NCI-H69 (cell line): Measurements from ENCODE around the gene PARP16.

Experiments
- DNase-seq: peaks from one replicate; lab custom pipeline; 2025; lab: John Stamatoyannopoulos, UW

Gene PARP16, protein sequence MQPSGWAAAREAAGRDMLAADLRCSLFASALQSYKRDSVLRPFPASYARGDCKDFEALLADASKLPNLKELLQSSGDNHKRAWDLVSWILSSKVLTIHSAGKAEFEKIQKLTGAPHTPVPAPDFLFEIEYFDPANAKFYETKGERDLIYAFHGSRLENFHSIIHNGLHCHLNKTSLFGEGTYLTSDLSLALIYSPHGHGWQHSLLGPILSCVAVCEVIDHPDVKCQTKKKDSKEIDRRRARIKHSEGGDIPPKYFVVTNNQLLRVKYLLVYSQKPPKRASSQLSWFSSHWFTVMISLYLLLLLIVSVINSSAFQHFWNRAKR

DNA sequence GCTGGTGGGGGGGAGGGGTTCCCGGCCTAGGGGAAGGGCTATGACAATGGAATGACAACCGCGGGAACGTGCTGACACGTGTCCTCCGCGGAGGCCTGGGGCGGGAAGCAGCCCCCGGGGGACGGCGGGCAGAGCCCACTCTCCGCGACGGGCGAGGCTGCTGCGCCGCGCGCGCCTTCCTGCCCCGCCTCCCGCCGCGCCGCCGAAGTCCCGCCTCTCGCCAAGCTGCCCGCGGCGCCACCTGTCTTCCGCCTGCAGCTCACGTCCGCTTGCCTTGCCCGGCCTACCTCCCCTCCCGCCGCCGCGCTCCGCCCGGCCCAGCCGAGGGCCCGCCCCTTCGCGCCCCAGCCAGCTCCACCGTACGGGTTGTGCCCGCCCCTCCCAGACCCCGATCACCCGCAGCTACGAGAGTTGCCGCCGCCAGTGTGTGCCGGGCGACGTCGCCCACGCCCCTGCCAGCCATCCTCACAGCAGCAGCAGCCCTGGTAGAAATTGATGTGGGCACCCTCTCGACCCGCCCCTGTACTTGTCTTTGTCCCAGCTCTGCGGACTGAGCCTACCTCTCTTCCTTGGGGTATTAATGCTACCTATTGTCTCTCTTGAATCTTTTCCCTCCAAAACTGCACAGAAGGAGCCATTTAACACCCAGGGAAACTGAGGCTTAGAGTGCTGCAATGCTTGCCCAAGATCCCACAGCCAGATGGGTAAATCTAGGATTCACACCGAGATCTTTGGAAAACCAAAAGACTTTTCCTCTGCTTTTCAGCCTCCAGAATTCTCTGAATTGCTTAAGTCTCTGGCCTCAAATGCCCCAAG lies at the start of gene PARP16:
Gene PARP16 (minus strand): TSS at position 180 of the 816 bp plus-strand sequence. CDS start 457 bp downstream, outside the sequence.
- DNase-seq, result peak; percentile 98

DNA sequence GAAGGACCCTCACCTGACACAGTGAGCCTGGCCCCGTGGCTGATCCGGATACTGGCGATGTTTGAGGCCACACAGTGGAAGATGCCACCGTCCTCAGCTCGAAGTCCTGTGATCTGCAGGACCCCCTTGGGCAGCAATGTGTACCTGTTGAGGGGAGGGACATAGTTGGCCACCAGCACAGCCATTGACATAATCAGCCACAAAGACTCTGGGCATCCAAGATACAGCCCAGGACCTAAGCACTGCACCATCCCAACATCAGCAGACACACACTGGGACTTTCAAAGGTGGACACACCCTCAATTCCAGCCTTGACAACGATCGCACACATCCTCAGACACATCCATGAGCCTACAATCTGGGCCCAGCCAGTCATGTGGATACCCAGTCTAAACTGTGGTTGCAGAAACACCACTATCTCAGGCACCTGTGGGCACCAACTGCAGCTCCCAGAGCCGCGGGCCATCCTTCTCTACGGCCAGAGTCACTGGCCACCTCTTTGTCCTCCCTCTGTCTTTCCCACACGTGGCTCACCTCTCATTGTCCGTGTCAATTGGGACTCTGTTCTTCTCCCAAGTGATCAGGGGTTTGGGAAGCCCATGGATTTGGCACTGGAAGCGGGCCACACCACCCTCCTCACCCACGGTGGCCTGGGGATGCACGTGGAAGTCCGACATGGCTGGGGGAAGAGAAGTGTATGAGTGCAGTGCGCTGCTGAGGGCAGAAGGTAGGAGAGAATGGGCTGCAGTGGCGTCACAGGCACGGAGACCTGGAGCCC lies 48.8 kb upstream of the PARP16 start:
- no peak for DNase-seq

DNA sequence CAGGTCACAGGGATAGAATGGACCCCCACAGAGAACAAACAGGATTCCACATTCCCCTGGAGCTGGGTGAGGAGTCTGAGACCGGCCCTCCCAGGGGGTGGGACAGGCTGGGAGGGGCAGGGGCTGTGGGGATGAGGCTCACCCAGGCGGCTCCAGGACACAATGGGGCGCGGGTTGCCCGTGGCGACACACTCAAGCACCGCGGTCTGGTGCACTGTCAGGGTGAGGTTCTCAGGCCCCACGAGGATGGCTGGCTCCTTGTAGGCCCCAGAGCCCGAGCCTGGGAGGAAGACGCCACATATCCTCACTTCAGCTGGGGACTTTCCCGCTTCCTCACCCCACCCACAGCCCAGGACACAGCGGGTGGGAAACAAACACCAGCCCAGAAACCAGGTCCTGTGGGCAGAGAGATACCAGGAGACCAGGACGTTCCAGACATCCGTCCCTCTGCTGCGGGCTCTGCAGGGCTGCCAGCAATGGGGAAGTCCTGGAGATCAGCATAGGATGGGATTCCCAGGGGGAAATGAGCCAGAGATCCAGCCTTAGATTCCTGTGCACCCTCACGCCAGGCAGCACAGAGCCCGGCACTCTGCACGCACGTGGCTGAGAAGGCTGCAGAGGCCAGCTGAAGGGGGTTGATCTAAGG lies 48.0 kb upstream of the PARP16 start:
- peak; percentile 68 for DNase-seq

DNA sequence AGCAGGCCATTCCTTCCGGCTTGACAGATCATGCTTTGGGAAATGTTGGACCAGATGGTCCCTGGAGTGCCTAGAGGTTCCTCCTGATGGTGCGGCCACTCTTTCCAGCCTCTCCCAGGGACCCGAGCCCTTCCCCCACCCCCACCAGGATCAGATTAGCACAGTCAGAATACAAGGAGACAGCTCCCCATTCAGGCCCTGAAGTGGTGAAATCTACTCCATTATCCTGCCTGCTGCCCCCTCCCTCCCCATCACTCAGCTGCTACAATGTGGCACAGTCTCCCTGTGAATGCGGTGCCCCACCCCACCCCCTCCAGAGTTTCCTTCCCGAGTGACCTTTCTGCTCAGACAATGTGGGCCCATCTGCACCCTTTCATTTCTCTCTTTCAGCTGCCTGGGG lies 47.2 kb upstream of the PARP16 start:
- peak; percentile 64 for DNase-seq

DNA sequence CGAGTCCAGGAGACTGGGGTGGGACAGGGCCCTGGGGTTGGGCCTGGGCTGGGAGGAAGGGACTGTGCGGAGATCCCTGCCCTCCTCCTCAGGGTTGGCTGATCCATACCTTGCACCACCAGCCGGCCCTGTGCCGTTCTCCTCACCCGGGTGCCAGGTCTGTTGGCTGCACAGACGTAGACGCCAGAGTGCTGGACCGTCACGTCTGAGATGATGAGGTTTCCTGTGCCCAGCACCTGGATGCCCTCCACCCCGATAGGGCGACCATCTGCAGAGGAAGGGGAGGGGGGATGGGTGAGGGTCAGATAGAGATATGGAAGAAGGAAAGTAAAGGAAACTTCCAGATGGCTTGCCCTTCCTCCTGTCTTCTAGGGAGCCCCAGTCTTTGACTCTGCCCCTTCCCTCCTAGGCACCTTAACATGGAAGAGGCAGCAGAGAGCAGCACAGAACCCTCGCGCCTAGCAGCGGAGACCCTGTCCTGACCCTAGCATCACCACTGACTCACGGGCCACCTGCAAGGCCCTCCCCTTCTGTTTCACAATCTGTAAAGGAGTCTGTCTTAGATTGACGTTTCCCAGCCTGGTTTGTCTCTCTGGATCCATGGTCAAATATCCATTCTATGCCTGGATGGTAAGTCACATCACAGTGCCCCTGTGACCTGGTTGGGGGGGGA lies 46.6 kb upstream of the PARP16 start:
- peak; percentile 43 for DNase-seq

DNA sequence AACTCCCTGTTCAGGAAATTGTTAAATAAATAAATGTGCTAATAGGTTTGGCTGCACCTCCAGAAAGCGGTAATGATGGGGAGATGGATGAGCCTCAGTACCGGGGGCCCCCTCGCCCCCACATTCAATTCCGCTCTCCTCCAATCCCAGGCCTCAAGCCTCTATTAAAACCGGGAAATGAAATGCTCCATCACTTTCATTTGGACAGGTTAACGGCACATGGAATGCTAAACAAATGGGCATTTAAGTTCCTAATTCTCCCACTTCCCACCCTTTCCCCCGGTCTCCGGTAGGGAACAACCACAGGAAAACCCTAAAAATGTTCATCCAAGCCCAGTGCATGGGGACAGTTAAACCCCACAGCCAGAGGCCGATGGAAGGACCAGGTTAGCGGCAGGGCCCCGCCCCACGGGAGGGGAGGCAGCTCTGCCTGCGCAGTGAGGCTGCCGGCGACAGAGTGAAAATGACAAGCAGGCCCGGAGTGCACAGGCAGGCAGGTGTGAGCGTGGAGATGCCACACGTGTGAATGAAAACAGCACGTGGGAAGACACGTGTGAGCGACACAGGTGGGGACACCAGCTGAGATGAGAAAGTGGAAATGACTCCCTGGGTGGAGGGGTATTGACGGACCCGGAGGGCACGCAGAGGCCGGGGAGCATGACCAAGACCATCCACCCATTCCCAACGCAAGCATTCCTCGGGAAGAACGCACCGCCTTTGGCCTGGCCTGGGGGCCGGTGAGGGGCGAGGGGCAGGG lies 45.9 kb upstream of the PARP16 start:
- peak; percentile 33 for DNase-seq

DNA sequence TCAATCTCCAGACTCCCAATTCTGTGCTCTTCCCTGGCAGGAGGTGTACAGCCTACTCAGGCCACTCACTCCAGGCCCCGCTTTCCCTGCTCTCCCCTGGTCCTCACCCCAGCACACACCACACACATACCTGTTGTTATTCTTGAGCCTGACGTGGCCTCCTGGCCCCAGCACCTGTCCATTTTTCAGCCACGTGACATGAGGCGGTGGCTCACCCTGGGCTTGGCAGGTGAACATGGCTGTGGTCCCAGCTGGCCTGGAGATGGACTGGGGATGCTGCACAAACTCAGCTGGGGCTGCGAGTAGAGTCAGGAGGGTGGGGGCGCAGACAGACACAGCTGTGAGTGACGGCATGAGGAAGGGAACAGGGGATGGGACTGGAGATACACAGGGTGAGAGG lies 45.1 kb upstream of the PARP16 start:
- DNase-seq, result no peak

DNA sequence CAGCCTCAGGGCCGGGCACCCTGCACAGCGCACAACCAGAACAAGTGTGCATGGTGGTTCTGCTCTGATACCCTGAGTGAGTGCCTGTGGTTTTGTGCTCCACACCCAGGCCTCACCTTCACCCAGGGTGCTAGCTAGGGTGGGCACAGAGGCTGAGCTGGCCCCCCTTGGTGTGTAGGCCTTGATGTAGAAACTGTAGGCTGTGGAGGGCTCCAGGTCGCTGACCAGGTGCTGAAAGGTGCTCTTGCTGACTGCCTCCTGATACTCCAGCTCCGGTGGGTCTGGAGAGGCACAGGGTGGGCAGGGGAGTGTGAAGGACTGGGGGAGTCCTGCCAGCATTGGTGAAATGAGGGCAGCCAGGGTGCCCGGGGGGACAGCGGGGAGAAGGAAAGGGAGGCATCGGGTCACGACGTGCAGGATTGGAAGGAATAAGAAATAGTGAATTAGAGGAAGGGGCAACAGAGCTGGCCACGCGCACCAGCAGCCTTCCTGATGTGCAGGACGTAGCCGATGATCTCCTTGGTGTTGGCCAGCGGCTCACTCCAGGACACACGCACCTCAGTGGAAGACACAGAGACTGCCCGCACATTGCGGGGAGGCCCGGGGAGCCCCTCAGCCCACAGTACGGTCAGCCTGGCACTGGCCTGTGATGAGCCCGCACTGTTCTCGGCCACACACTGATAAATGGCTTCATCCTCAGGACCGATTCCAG lies 44.4 kb upstream of the PARP16 start:
- DNase-seq, result no peak

DNA sequence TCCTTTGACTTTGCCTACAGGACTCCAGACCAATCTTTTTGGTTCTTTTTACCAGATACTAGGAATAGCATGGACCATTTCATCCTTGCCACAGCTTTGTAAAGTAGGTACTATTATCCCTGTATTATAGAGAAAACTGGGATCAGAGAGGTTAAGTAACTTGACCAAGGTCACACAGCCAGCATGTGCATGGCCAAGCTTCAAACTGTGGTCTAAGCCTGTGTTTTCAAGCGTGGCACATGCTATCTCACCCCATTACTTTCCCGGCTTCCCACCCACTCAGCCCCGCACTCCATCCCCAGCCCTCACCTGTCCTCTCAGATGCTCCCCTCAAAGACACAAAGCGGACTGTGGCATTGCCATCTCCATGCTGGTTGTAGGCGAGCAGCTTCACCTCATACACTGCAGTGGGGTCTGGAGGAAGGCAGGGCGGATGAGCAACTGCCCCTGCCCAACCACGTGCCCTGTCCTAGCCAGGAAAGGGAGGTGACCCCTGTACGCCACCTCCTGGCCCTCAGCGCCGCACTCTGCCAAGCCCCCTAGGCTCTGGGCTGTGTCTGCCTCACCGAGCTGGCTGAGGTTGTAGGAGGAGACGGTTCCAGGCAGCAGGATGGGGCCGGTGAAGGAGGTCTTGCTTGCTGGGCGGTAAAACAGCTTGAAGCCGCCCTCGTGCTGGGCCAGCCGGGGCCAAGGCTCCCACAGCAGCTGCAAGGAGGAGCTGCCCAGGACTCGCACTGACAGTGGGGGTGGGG lies 43.5 kb upstream of the PARP16 start:
- no peak for DNase-seq

DNA sequence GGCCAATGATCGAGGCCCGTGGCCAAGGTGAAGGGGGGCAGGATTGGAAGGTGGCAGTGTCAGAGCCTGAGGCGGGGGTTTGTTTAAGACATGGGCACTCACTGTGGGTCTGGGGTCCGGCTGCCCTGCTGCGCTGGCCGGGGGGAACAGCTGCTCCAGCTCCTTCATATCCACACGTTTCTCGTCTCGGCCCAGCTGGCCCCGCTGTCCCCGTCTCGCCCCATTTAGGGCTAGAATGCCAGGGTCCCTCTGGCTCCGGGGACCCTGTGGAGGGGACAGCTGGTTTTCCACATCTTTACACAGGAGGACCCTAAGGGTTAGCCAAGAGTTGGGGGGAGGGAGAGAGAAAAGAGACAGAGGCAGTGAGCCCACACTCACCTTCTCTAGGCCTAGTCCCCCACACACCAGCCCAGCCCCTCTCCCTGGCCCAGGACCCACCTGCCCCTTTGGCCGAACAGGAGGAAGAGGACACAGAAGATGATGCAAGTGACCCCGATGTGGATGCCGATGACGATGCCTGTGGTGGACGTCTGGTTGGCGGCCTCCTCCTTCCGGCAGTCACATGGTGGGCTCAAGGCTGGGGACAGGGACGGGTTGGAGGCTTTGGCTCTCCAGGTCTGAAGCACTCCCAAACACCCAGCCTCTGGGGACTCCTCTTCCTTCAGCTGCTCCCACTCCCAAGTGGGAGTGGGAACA lies 42.8 kb upstream of the PARP16 start:
- DNase-seq, result no peak

DNA sequence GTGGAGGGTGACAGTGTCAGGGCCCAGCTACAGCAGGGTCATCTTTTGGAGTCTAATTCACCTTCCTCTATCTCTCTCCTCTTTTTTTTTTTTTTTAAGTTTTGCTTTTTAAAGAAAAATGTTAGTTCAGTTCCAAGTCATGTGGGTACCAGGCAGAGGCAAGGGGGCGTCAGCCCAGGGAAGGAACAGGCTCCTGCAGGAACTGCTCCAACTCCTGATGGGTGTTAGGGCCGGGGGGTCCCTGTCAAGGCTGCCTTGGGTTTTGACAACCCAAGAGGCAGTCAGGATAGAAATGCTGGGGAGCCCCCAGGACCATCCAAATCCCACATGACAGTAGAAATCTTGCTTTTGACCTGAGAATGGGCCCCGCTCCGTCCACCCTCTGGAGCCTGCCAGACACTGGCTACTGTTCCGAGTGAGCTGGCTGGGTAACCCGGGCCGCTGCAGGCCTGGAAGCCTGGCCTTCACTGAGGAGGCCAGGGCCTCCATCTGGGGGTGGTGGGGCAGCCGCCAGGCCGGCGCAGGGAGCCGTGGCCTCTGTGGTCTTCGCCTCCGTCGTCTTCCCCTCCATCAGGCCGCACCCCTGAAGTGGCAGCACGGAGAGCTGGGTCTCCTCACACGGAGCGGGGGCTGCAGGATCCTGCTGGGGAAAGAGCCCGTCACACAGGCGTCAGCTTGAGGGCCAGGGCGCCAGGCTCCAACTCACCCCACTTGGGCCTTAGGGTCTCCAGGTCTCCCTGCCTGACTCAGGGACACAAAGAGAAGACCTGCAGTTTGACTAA lies 42.0 kb upstream of the PARP16 start:
- DNase-seq, result no peak

DNA sequence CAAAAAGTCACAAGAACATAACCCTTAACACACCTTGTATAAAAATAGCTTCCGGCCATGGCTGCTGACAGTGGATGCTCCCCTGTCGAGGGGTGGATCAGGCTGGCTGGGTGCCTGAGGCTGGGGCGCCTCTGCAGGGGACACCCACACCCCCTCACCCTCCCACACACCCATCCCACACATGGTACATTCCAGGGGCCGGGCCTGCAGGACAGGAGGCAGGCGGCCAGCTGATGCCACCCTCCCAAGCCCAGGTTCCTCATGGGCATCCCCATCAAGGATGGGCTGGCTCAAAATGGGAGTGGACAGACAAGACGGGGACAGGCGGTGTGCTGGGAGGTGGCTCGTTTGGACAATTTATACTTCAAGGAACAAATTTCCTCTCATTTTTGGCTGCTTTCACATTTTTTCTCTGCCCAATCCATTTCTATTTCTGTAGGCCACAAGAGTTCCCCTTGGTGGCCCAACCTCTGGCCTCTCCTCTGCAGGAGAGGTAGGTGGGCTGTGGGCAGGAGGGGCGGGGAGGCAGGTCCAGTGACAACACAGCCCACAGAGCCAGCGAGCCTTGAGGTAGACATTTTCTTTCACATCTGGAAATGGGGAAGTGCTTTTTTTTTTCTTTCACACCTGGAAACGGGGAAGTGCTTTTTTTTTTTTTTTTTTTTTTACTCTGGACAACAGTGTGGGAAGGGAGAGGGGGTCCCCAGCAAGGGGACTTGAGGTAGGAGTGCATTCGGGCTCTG lies 41.1 kb upstream of the PARP16 start:
- no peak for DNase-seq

DNA sequence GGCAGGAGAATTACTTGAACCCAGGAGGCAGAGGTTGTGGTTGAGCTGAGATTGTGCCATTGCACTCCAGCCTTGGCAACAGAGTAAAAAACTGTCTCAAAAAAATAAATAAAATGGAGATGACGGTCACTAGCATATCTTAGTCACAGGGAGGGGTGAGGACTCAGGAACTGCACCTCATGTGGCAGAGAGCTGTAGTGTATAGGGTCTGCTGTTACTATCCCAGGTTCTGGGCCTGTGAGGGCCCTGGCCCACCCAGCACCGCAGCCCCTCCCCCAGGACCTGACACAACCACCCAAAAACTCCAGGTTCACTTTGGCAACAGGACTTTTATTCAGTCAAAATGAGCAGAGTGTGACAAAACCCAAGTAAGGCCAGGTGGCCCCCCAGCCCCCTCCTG lies 40.1 kb upstream of the PARP16 start:
- no peak for DNase-seq

DNA sequence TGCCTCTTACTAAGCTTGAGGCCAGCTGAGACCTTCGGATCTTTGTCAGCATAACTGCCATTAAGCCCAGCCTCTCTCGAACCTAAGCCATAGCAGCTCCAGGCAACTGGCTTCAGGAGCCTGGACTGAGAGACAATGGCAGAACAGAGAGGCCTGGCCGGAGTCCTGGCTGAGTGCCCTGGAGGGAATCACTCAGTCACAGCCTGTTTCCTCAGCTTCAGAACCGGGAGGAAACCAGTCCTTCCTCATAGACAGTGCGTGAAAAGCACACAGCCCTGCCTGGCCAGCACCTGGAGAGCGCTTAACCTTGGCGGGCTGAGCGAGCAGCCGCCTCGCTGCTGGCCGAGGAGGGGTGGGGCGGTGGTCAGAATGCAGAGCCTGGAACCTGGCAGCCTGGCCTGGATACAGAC lies 39.4 kb upstream of the PARP16 start:
- DNase-seq, result peak; percentile 80

DNA sequence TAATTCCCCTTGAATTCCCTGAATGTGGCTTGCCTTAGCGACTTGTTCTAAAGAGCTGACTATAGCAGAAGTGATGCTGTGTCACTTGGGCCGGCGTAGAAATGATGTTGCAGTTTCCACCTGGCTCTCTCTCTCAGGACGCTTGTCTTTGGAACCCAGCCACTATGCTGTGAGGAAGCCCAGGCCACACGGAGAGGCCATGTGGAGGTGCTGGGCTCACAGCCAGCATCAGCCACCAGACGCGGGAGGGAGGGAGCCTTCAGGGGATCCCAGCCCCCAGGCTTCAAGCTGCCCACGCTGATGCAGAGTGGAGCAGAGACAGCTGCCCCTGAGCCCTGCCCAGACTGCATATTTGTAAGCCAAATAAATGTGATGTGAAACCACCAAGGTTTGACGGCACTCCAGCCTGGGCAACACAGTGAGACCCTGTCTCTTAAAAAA lies 36.4 kb upstream of the PARP16 start:
- peak; percentile 95 for DNase-seq

DNA sequence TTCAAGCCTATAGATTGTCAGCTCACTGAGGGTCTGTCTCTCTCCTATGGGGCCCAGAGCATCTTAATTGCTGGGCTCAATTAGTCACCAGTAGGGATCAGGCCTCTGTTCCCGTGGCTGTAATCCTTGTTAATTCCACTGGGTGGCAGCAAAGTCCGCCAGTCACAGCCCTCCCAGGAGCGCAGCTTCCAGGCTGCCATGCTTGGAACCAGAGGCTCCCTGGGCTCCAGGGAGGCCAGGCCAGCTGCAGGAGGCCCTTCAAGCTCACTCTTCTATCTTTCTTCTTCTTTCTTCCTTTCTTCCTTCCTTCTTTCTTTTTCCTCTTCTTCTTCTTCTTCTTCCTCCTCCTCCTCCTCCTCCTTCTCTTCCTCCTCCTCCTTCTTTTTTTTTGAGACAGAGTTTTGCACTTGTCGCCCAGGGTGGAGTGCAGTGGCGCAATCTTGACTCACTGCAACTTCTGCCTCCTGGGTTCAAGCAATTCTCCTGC lies 32.2 kb upstream of the PARP16 start:
- peak; percentile 87 for DNase-seq

DNA sequence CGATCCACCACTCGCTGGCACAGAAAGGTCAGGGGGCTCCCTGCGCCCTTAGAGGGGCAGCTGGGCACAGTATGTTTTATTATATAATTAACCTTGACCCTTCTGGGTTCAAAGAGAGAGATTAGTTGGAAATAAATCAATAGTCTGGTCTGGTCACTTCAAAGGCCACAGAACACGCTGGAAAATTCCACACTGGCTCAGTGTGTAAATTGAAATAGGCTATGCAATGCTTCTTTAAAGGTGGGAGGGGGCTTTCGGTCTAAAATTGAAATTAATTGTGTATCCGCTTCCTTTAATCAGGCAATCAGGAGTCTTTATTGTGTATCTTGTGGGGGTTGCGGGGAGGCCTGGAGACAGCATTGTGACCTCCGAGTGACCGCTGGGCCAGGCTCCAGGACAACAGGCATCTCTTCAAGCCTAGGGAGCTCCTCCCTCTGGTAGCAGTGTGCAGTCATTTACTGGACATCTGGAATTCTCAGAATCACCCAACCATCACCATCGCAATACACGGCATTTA lies 25.8 kb upstream of the PARP16 start:
- DNase-seq, result no peak
